Right atrium auricular region (tissue), 2 donors: Measurements from ENCODE around the gene SEMA5A. TPM values are rescaled to one million over a fixed set of nuclear protein-coding genes. Genes with fewer than 3 reads are reported as not detected.

Experiments used
- DNase-seq: peaks from one replicate; pipeline ENCODE4 v3.0.0-alpha.2; 2019; ENCODE audit warnings: low spot score
- H3K27ac ChIP-seq, 2 donors: fragments of 200-600 bp; sonication (generic); 1 replicate in 1 of 2; 2 replicates in 1 of 2; pipeline ENCODE4 v1.5.1; 2016 to 2019
- H3K27me3 ChIP-seq, 2 donors: fragments of 200-600 bp; sonication (generic); one replicate each; pipeline versions ENCODE4 v1.5.1 to v1.6.0; 2017 to 2019
- H3K36me3 ChIP-seq: fragments of 200-600 bp; sonication (generic); one replicate; pipeline ENCODE4 v1.5.1; 2016
- H3K4me1 ChIP-seq, 2 donors: fragments of 200-600 bp; sonication (generic); one replicate each; pipeline versions ENCODE4 v1.5.1 to v1.6.0; 2017 to 2019
- H3K4me3 ChIP-seq, 2 donors: fragments of 200-600 bp; sonication (generic); 1 replicate in 1 of 2; 2 replicates in 1 of 2; pipeline ENCODE4 v1.5.1; 2017 to 2019; ENCODE audit warnings: mild to moderate bottlenecking in 1 of 2, moderate library complexity in 1 of 2
- H3K9me3 ChIP-seq, 2 donors: fragments of 200-600 bp; sonication (generic); one replicate each; pipeline ENCODE4 v1.5.1; 2019
- CTCF ChIP-seq, 2 donors: fragments of 200-600 bp; sonication (generic); IDR thresholded peaks; one replicate each; pipeline ENCODE4 v1.5.1; 2019; ENCODE audit warnings: antibody characterized with exemption in 2 of 2
- total RNA-seq, 2 donors: library from RNA; depleted of rRNA; stranded (reverse); fragments of >200 nt; gene quantifications; one replicate each; pipeline ENCODE4 v1.1.0, GENCODE V29; 2016

SEMA5A gene
- total RNA-seq, 2 donors from 2014 or later, result 14.1 to 26.2 TPM

DNA sequence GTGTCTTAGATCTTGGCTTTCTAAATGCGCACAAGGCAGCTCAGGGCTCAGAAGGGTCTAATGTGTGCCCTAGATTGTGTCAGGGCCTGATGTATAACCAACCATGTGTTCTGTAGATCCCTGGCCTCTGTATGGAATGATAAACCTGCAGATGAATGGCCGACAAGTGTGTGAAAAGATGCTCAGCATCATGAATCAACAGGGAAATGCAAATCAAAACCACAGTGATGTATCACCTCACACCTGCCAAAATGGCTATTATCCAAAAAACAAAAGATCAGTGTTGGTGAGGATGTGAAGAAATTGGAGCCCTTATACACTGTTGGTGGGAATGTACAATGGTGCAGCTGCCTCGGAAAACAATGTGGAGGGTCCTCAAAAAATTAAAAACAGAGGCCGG, 489.8 kb downstream of the SEMA5A start:
- Histone ChIP-seq H3K4me3 (no peak overlapping the region), H3K9me3 (no peaks in the 10 kb centered on the region), H3K27ac (no peak overlapping the region), H3K36me3 (no peaks in the 10 kb centered on the region), H3K4me1 (peaks cover 0 to 19% of the 10 kb centered on the region in 2 donors), H3K27me3 (no peaks in the 10 kb centered on the region)
- DNase-seq, result no peak
- TF ChIP-seq CTCF (IDR thresholded peaks at IDR 0.05), result no peak

- peaks cover 0 to 9% of the 10 kb centered on the region in 2 donors for H3K4me1 ChIP-seq
- no peak overlapping the region for H3K4me3 ChIP-seq
- no peak for TF ChIP-seq CTCF (IDR thresholded peaks at IDR 0.05)
- DNase-seq, result no peak
- no peaks in the 10 kb centered on the region for H3K36me3 ChIP-seq
- H3K27ac ChIP-seq, result no peak overlapping the region
- H3K9me3 ChIP-seq, result no peaks in the 10 kb centered on the region
- no peaks in the 10 kb centered on the region for H3K27me3 ChIP-seq
Observed at GRCh38 chr5:9054821-9055589, 490.9 kb downstream of the SEMA5A start.

GRCh38 chr5:9054322-9054721, 491.6 kb downstream of the SEMA5A start:
- no peaks in the 10 kb centered on the region for H3K9me3 ChIP-seq
- peaks cover 0 to 2% of the 10 kb centered on the region in 2 donors for H3K4me1 ChIP-seq
- no peak for DNase-seq
- no peaks in the 10 kb centered on the region for H3K36me3 ChIP-seq
- no peak overlapping the region for H3K27ac ChIP-seq
- no peak for TF ChIP-seq CTCF (IDR thresholded peaks at IDR 0.05)
- no peaks in the 10 kb centered on the region for H3K27me3 ChIP-seq
- H3K4me3 ChIP-seq, result no peak overlapping the region

GRCh38 chr5:9052421-9052820, 493.5 kb downstream of the SEMA5A start:
- Histone ChIP-seq H3K27me3 (no peaks in the 10 kb centered on the region), H3K4me1 (peaks cover 0 to 6% of the 10 kb centered on the region in 2 donors), H3K9me3 (no peaks in the 10 kb centered on the region), H3K27ac (no peak overlapping the region), H3K36me3 (no peaks in the 10 kb centered on the region), H3K4me3 (no peak overlapping the region)
- no peak for DNase-seq
- TF ChIP-seq CTCF (IDR thresholded peaks at IDR 0.05), result no peak

DNA sequence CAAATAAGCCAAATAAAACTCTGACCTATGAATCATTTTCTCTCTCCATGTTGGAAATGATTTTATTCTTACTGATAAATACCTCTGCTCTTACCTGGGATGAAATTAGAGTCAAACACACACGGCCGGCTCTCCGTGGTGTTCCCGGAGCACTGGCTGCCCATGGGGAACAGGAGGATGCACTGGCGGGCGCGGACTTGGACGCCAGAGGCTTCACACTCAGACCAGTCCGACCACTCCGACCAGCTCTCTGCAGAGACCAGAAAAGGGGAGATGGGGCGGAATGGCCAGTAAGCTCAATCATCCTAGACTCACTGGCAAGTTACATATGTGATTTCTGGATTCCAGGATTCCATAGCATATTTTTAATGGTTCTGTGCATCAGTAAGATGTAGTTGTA, 494.1 kb downstream of the SEMA5A start:
- no peaks in the 10 kb centered on the region for H3K27me3 ChIP-seq
- H3K27ac ChIP-seq, result no peak overlapping the region
- DNase-seq, result no peak
- peaks cover 0 to 12% of the 10 kb centered on the region in 2 donors for H3K4me1 ChIP-seq
- H3K9me3 ChIP-seq, result no peaks in the 10 kb centered on the region
- TF ChIP-seq CTCF (IDR thresholded peaks at IDR 0.05), result no peak
- no peak overlapping the region for H3K4me3 ChIP-seq
- no peaks in the 10 kb centered on the region for H3K36me3 ChIP-seq

DNA sequence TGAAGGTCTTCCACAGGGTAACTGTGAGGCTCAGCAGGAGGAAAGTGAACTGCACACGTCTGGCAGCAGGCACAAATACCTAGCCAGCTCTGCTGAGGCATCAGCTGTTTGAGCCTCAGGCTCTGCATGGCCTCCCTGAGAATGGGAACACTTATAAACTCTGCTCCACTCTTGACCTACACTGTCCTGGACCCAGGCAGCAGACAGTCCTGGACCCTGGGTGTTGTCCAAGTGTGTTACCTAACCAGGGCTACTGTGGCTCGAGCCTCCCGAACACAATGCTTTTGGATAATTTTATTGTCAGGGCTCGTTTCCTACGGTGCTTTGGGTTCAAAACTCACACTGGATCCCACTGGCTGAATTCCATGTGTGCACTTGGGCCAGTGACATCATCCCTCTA, 497.9 kb downstream of the SEMA5A start:
- DNase-seq, result no peak
- no peak for TF ChIP-seq CTCF (IDR thresholded peaks at IDR 0.05)
- Histone ChIP-seq H3K4me3 (no peak overlapping the region), H3K36me3 (no peaks in the 10 kb centered on the region), H3K27me3 (no peaks in the 10 kb centered on the region), H3K9me3 (no peaks in the 10 kb centered on the region), H3K27ac (no peak overlapping the region), H3K4me1 (peaks cover 0 to 12% of the 10 kb centered on the region in 2 donors)
